Kidney (tissue), 14 donors: ENCODE data around the gene CIBAR2. TPM values are rescaled to one million over a fixed set of nuclear protein-coding genes. Genes with fewer than 3 reads are reported as not detected.

Experiments used
- DNase-seq, 5 donors: peaks; one replicate each; pipeline ENCODE4 v3.0.0-alpha.2; 2013 to 2020
- FAIRE-seq: peaks from 2 replicates; lab custom pipeline; 2012; peaks lifted over from hg19 to GRCh38; lab: Jason Lieb, UNC
- H3K27ac ChIP-seq, 2 donors: one replicate each; pipeline ENCODE4 v1.7.0; 2013; ENCODE audit warnings: low read depth in 2 of 2, low read length in 2 of 2, inconsistent platforms in 1 of 2
- H3K27me3 ChIP-seq: one replicate; pipeline ENCODE4 v1.7.1; 2013; ENCODE audit warnings: low read length, inconsistent platforms; ENCODE audit not compliant: control insufficient read depth, insufficient read depth
- H3K36me3 ChIP-seq, 3 donors: one replicate each; pipeline versions ENCODE4 v1.7.0 to v1.7.1; 2013; ENCODE audit warnings: low read length in 3 of 3, control low read depth in 1 of 3, inconsistent platforms in 1 of 3; ENCODE audit not compliant: insufficient read depth in 3 of 3, control insufficient read depth in 2 of 3
- H3K4me1 ChIP-seq, 3 donors: one replicate each; pipeline versions ENCODE4 v1.7.0 to v1.7.1; 2013; ENCODE audit warnings: low read length in 3 of 3, inconsistent platforms in 1 of 3, low read depth in 1 of 3; ENCODE audit not compliant: control insufficient read depth in 2 of 3, insufficient read depth in 2 of 3
- H3K4me3 ChIP-seq, 3 donors: one replicate each; pipeline versions ENCODE4 v1.7.0 to v1.8.1; 2013; ENCODE audit warnings: low read length in 3 of 3, control low read depth in 1 of 3, inconsistent platforms in 1 of 3
- H3K9ac ChIP-seq, 3 donors: one replicate each; pipeline versions ENCODE4 v1.7.0 to v1.7.1; 2013; ENCODE audit warnings: low read length in 3 of 3, control low read depth in 1 of 3, inconsistent platforms in 1 of 3
- H3K9me3 ChIP-seq, 3 donors: one replicate each; pipeline versions ENCODE4 v1.7.0 to v1.7.1; 2013; ENCODE audit warnings: low read length in 3 of 3, control low read depth in 1 of 3, inconsistent platforms in 1 of 3; ENCODE audit not compliant: control insufficient read depth in 2 of 3, insufficient read depth in 1 of 3
- CTCF ChIP-seq: IDR thresholded peaks from 3 replicates; pipeline ENCODE4 v1.5.1; 2012; ENCODE audit warnings: mild to moderate bottlenecking, moderate library complexity, borderline replicate concordance; ENCODE audit not compliant: insufficient read depth; ENCODE audit errors: extremely low read depth
- intact Hi-C: fragments of 100-400 bp; cut with DNase I; formaldehyde crosslinking; loops from one replicate; pipeline ENCODE4 v1.11.1; 2022
- polyA plus RNA-seq: library from polyadenylated mRNA; stranded (reverse); fragments of 350-450 nt; fragmentation: Illumina TruSeq; extraction: RNeasy Lipid Tissue Mini Kit (QIAGEN cat#74804); gene quantifications from one replicate; pipeline ENCODE4 v1.2.3, GENCODE V29; 2014; ENCODE audit warnings: low read depth, low replicate concordance; ENCODE audit not compliant: insufficient read depth
- total RNA-seq: library from RNA; stranded (reverse); fragmentation: NEBNext Ultra II Directional; extraction: Animal tissue kit (Norgen Biotek cat#: 25700); gene quantifications from one replicate; pipeline ENCODE4 v1.2.1, GENCODE V29; 2021
- donor health status: control.
- donor health status: control.
- donor health status: control.
- donor health status: control.
- donor health status: control.
- donor health status: DM: yes; HTN: yes; CAD: no.
- donor health status: Normal renal cell carcinoma (clear cell type).

Gene CIBAR2
- total and polyA plus RNA-seq, 2 donors from 2014 or later = 1.6 TPM; not detected in 1

GRCh38 chr16:85091522-85091910 is 20.8 kb downstream of the CIBAR2 start:
- no peaks in the 10 kb centered on the region for H3K36me3 ChIP-seq
- peaks cover 0 to 4% (median 2%) of the 10 kb centered on the region in 3 donors for H3K4me1 ChIP-seq
- H3K9me3 ChIP-seq = no peaks in the 10 kb centered on the region
- no peak overlapping the region for H3K27ac ChIP-seq
- H3K27me3 ChIP-seq = no peaks in the 10 kb centered on the region
- DNase-seq (peak in 1 of 5 donors; percentile 73), FAIRE-seq (no peak)
- intact Hi-C loops = no loop called here
- no peak overlapping the region for H3K4me3 ChIP-seq
- no peak for TF ChIP-seq CTCF
- H3K9ac ChIP-seq = no peak overlapping the region

- TF ChIP-seq CTCF = no peak
- peaks cover 0 to 4% (median 2%) of the 10 kb centered on the region in 3 donors for H3K4me1 ChIP-seq
- intact Hi-C loops = no loop called here
- FAIRE-seq = no peak
- H3K4me3 ChIP-seq = no peak overlapping the region
- no peaks in the 10 kb centered on the region for H3K36me3 ChIP-seq
- H3K27me3 ChIP-seq = no peaks in the 10 kb centered on the region
- H3K9ac ChIP-seq = no peak overlapping the region
- no peak for DNase-seq
- no peaks in the 10 kb centered on the region for H3K9me3 ChIP-seq
- no peak overlapping the region for H3K27ac ChIP-seq
Measured at GRCh38 chr16:85090873-85091521, 21.3 kb downstream of the CIBAR2 start.

DNA sequence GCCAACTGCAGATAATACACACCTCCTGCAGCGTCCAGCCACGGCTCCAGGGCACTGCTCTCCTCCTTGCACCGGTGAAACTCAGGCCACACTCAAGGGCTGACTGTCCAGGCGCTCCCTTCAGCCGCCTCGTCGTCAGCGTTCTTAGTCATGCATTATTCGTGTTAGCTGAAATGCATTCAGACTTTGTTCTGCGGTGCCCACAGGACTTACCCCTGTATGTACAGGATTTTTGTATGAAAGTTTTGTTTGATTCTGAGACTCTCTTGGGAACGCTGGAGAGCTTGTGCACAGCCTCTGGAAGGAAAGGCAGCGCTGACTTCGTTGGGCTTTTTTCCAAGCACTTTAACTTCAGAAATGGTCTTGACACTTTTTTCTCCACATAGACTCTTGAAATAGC is 22.1 kb downstream of the CIBAR2 start:
- intact Hi-C loops = no loop called here
- TF ChIP-seq CTCF = no peak
- no peaks in the 10 kb centered on the region for H3K9me3 ChIP-seq
- no peak overlapping the region for H3K27ac ChIP-seq
- DNase-seq = no peak
- H3K27me3 ChIP-seq = no peaks in the 10 kb centered on the region
- no peak overlapping the region for H3K4me3 ChIP-seq
- H3K36me3 ChIP-seq = no peaks in the 10 kb centered on the region
- no peak for FAIRE-seq
- no peak overlapping the region for H3K9ac ChIP-seq
- peaks cover 0 to 4% (median 2%) of the 10 kb centered on the region in 3 donors for H3K4me1 ChIP-seq
